ENCODE measurements around the gene FGD2. TPM values are rescaled to one million over a fixed set of nuclear protein-coding genes. Genes with fewer than 3 reads are reported as not detected.

FGD2 gene
- total RNA-seq, 2 experiments from 2014 or later: 1.2 TPM

DNA sequence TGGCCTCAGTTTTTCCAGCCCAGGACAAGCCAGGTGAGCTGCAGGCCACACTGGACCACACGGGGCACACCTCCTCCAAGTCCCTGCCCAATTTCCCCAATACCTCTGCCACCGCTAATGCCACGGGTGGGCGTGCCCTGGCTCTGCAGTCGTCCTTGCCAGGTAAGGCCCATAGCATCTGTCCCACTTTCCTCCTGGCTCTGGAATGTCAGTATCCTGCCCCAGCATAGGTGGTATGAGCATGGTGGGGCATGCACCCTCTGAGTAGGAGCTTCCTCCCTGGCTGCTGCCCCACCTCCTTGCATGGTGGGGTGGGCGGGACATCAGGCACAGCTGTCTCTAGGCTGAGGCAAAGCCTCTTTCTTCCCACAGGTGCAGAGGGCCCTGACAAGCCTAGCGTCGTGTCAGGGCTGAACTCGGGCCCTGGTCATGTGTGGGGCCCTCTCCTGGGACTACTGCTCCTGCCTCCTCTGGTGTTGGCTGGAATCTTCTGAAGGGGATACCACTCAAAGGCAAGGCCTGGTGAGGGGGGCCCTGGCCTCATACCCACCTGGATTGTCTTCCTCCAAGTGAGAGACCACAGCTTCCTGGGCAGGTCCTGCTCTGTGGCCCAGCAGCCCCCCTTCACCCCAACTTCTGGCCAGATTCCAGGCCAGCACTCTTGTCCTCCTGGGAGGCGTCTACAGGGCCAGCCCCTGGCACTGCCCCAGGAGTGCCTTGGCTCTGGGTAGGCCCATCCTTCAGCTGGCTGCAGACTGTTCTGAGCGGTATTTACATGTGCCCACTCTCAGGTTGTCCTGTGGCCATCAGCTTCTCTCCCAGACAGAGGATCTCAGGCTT is 41.8 kb upstream of the FGD2 start:
- Histone ChIP-seq H3K27ac (ENCODE audit: low read depth in 1 of 2, low read length in 2 of 2) (peak overlapping the region in 1 of 2 donors; percentile 72), H3K4me3 (ENCODE audit: low read length) (no peak overlapping the region), H3K4me1 (ENCODE audit: insufficient read depth, low read length) (peaks cover 35% of the 10 kb centered on the region), H3K9me3 (ENCODE audit: control insufficient read depth in 1 of 2, insufficient read depth in 1 of 2, low read length in 2 of 2) (no peaks in the 10 kb centered on the region), H3K36me3 (ENCODE audit: insufficient read depth, low read length) (peaks cover 15% of the 10 kb centered on the region), H3K27me3 (ENCODE audit: control insufficient read depth in 1 of 2, insufficient read depth in 2 of 2, low read length in 2 of 2) (no peaks in the 10 kb centered on the region)
- DNase-seq (peak in 8 of 14 experiments; percentile 23 to 72 (median 46)), ATAC-seq (ENCODE audit: poor library complexity) (peak; percentile 74)
- Mint-ChIP-seq H3K9me3 (no peaks in the 10 kb centered on the region), H3K27ac (peak overlapping the region; percentile 86), H3K27me3 (no peaks in the 10 kb centered on the region), H3K4me1 (ENCODE audit: low read depth) (peaks cover 50% of the 10 kb centered on the region), H3K36me3 (ENCODE audit: low read depth) (peaks cover 37% of the 10 kb centered on the region), H3K4me3 (peak overlapping the region; percentile 65)
- TF ChIP-seq, protein P1, sequence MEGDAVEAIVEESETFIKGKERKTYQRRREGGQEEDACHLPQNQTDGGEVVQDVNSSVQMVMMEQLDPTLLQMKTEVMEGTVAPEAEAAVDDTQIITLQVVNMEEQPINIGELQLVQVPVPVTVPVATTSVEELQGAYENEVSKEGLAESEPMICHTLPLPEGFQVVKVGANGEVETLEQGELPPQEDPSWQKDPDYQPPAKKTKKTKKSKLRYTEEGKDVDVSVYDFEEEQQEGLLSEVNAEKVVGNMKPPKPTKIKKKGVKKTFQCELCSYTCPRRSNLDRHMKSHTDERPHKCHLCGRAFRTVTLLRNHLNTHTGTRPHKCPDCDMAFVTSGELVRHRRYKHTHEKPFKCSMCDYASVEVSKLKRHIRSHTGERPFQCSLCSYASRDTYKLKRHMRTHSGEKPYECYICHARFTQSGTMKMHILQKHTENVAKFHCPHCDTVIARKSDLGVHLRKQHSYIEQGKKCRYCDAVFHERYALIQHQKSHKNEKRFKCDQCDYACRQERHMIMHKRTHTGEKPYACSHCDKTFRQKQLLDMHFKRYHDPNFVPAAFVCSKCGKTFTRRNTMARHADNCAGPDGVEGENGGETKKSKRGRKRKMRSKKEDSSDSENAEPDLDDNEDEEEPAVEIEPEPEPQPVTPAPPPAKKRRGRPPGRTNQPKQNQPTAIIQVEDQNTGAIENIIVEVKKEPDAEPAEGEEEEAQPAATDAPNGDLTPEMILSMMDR (IDR thresholded peaks at IDR 0.05): no peak
- POLR2A ChIA-PET: interaction anchor here (0.6 to 4.6 kb wide), 6 partner anchors 9 to 398 kb away, joined by 3 to 31 read pairs (median 6); partner anchors contain the start of genes MTCH1 and PI16
- CTCF ChIA-PET: interaction anchor here (1.0 to 1.7 kb wide), 3 partner anchors 54 to 78 kb away, joined by 3 to 7 read pairs (median 4); partner anchors contain the start of gene C6orf89
- intact Hi-C loops (cut with DNase I, micrococcal nuclease): loop anchor here (2.0 to 5.0 kb wide), 2 partner anchors 21 to 76 kb away; partner anchors contain the start of gene C6orf89 (in 1 of the 2)

DNA sequence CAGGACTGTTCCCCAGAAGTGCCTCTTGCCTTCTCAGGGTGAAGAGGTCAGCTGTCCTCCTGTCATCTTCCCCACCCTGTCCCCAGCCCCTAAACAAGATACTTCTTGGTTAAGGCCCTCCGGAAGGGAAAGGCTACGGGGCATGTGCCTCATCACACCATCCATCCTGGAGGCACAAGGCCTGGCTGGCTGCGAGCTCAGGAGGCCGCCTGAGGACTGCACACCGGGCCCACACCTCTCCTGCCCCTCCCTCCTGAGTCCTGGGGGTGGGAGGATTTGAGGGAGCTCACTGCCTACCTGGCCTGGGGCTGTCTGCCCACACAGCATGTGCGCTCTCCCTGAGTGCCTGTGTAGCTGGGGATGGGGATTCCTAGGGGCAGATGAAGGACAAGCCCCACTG is 41.1 kb upstream of the FGD2 start:
- Histone ChIP-seq H3K36me3 (ENCODE audit: insufficient read depth, low read length) (peaks cover 22% of the 10 kb centered on the region), H3K27me3 (ENCODE audit: control insufficient read depth in 1 of 2, insufficient read depth in 2 of 2, low read length in 2 of 2) (no peaks in the 10 kb centered on the region), H3K27ac (ENCODE audit: low read depth in 1 of 2, low read length in 2 of 2) (peak overlapping the region in 1 of 2 donors; percentile 72), H3K4me1 (ENCODE audit: insufficient read depth, low read length) (peaks cover 35% of the 10 kb centered on the region), H3K4me3 (ENCODE audit: low read length) (no peak overlapping the region), H3K9me3 (ENCODE audit: control insufficient read depth in 1 of 2, insufficient read depth in 1 of 2, low read length in 2 of 2) (no peaks in the 10 kb centered on the region)
- ATAC-seq (ENCODE audit: poor library complexity) (no peak), DNase-seq (peak in 1 of 14 experiments; percentile 18)
- TF ChIP-seq, protein P1 (IDR thresholded peaks at IDR 0.05): no peak
- H3K36me3 Mint-ChIP-seq (ENCODE audit: low read depth): peaks cover 43% of the 10 kb centered on the region
- peaks cover 50% of the 10 kb centered on the region for H3K4me1 Mint-ChIP-seq (ENCODE audit: low read depth)
- intact Hi-C loops (cut with DNase I, micrococcal nuclease): loop anchor here (2.0 to 5.0 kb wide), 2 partner anchors 20 to 77 kb away; partner anchors contain the start of gene C6orf89 (in 1 of the 2)
- POLR2A ChIA-PET: interaction anchor here (1.8 to 4.6 kb wide), 2 partner anchors 10 to 22 kb away, joined by 13 to 31 read pairs; partner anchors contain the start of genes MTCH1 and PI16
- peak overlapping the region; percentile 68 for H3K4me3 Mint-ChIP-seq
- no peaks in the 10 kb centered on the region for H3K9me3 Mint-ChIP-seq
- H3K27ac Mint-ChIP-seq: peak overlapping the region; percentile 86
- CTCF ChIA-PET: interaction anchor here (1.0 to 1.7 kb wide), 2 partner anchors 54 to 79 kb away, joined by 4 to 7 read pairs; partner anchors contain the start of gene C6orf89
- no peaks in the 10 kb centered on the region for H3K27me3 Mint-ChIP-seq

DNA sequence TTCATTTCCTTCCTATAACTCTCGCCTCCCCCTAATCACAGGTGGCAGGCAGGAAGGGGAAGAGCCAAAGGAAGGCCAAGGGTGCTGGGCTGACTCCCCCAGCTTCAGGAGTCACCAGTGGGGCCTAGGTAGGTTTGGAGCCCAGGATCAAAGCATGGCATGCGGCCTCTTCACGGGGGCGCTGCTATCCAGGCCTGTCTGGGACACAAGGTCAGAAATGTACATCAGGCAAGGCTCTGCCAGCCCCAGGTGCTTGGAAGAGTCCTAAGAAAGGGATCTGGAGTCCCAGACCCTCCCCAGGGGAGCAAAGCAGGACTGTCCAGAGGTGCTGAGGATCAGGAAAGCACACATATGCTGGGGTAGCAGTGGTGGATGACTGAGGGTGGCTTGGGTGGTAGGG is 40.5 kb upstream of the FGD2 start:
- Mint-ChIP-seq H3K27me3 (no peaks in the 10 kb centered on the region), H3K9me3 (no peaks in the 10 kb centered on the region), H3K27ac (peak overlapping the region; percentile 81), H3K4me1 (ENCODE audit: low read depth) (peaks cover 49% of the 10 kb centered on the region), H3K36me3 (ENCODE audit: low read depth) (peaks cover 49% of the 10 kb centered on the region), H3K4me3 (peak overlapping the region; percentile 68)
- no peaks in the 10 kb centered on the region for H3K27me3 ChIP-seq (ENCODE audit: control insufficient read depth in 1 of 2, insufficient read depth in 2 of 2, low read length in 2 of 2)
- POLR2A ChIA-PET: interaction anchor here (3.1 to 4.6 kb wide), 2 partner anchors 9 to 21 kb away, joined by 19 to 31 read pairs; partner anchors contain the start of genes MTCH1 and PI16
- intact Hi-C loops (cut with DNase I, micrococcal nuclease): loop anchor here (2.0 to 5.0 kb wide), 2 partner anchors 20 to 78 kb away; partner anchors contain the start of gene C6orf89 (in 1 of the 2)
- TF ChIP-seq, protein P1 (IDR thresholded peaks at IDR 0.05): no peak
- H3K36me3 ChIP-seq (ENCODE audit: insufficient read depth, low read length): peaks cover 28% of the 10 kb centered on the region
- peak overlapping the region; percentile 10 to 33 for H3K27ac ChIP-seq (ENCODE audit: low read depth in 1 of 2, low read length in 2 of 2)
- H3K4me1 ChIP-seq (ENCODE audit: insufficient read depth, low read length): peaks cover 33% of the 10 kb centered on the region
- ATAC-seq (ENCODE audit: poor library complexity) (no peak), DNase-seq (peak in 1 of 14 experiments; percentile 9)
- CTCF ChIA-PET: interaction anchor here (1.1 kb wide), 1 partner anchor 9 kb away, joined by 3 read pairs; no protein-coding TSS in a partner anchor
- no peak overlapping the region for H3K4me3 ChIP-seq (ENCODE audit: low read length)
- H3K9me3 ChIP-seq (ENCODE audit: control insufficient read depth in 1 of 2, insufficient read depth in 1 of 2, low read length in 2 of 2): no peaks in the 10 kb centered on the region
